Osteoblast (primary cell): ENCODE data around the gene PAIP2B. TPM values are rescaled to one million over a fixed set of nuclear protein-coding genes. Genes with fewer than 3 reads are reported as not detected.
A peak's percentile ranks its signal among the peaks of the same experiment; 100 is the strongest.

ENCODE experiments used
- DNase-seq: peaks from one replicate; pipeline ENCODE4 v3.0.0; 2011; ENCODE audit warnings: low spot score, mixed read lengths; ENCODE audit not compliant: insufficient read length; ENCODE audit errors: missing footprints
- H2AFZ ChIP-seq: 2 replicates; pipeline ENCODE4 v1.6.0; 2011; ENCODE audit warnings: mild to moderate bottlenecking, low read length
- H3K27ac ChIP-seq: 2 replicates; pipeline ENCODE4 v1.5.1; 2011; ENCODE audit warnings: mild to moderate bottlenecking, low read depth, low read length, moderate library complexity
- H3K27me3 ChIP-seq: 2 replicates; pipeline ENCODE4 v1.6.0; 2012; ENCODE audit warnings: mild to moderate bottlenecking, control low read depth, inconsistent platforms, low read length, moderate library complexity; ENCODE audit not compliant: insufficient read depth
- H3K36me3 ChIP-seq: 2 replicates; pipeline ENCODE4 v1.5.1; 2011; ENCODE audit warnings: mild to moderate bottlenecking, low read length, control low read depth, moderate library complexity; ENCODE audit not compliant: insufficient read depth
- H3K4me1 ChIP-seq: 2 replicates; pipeline ENCODE4 v1.5.1; 2011; ENCODE audit warnings: mild to moderate bottlenecking, low read length, control low read depth, moderate library complexity; ENCODE audit not compliant: insufficient read depth
- H3K4me2 ChIP-seq: 2 replicates; pipeline ENCODE4 v1.6.0; 2011; ENCODE audit warnings: mild to moderate bottlenecking, low read length; ENCODE audit not compliant: insufficient read depth
- H3K4me3 ChIP-seq: fragments of 200-600 bp; sonication (generic); 3 replicates; pipeline ENCODE4 v1.5.1; 2012; ENCODE audit warnings: mild to moderate bottlenecking, low read length, inconsistent platforms; ENCODE audit not compliant: insufficient read depth
- H3K79me2 ChIP-seq: 2 replicates; pipeline ENCODE4 v1.6.0; 2012; ENCODE audit warnings: mild to moderate bottlenecking, low read length, control low read depth, inconsistent platforms; ENCODE audit not compliant: insufficient read depth
- H3K9me3 ChIP-seq: 2 replicates; pipeline ENCODE4 v1.5.1; 2011; ENCODE audit warnings: low read depth, low read length, control low read depth
- H4K20me1 ChIP-seq: 2 replicates; pipeline ENCODE4 v1.6.0; 2012; ENCODE audit warnings: mild to moderate bottlenecking, low read length, control low read depth; ENCODE audit not compliant: insufficient read depth
- total RNA-seq: library from RNA; depleted of rRNA; stranded (reverse); fragments of >200 nt; gene quantifications from 2 replicates; pipeline ENCODE4 v1.2.3, GENCODE V29; 2012
- TF ChIP-seq, protein P1 (sequence below): IDR thresholded peaks from 2 replicates; pipeline ENCODE4 v1.5.1; 2011; ENCODE audit warnings: mild to moderate bottlenecking, low read depth, low read length, moderate library complexity; ENCODE audit errors: extremely low read depth

The PAIP2B gene
- total RNA-seq, 1 donor, result 0.36 TPM

GRCh38 chr2:71226096-71226964 lies 573 bp downstream of the PAIP2B start:
- TF ChIP-seq, protein P1, sequence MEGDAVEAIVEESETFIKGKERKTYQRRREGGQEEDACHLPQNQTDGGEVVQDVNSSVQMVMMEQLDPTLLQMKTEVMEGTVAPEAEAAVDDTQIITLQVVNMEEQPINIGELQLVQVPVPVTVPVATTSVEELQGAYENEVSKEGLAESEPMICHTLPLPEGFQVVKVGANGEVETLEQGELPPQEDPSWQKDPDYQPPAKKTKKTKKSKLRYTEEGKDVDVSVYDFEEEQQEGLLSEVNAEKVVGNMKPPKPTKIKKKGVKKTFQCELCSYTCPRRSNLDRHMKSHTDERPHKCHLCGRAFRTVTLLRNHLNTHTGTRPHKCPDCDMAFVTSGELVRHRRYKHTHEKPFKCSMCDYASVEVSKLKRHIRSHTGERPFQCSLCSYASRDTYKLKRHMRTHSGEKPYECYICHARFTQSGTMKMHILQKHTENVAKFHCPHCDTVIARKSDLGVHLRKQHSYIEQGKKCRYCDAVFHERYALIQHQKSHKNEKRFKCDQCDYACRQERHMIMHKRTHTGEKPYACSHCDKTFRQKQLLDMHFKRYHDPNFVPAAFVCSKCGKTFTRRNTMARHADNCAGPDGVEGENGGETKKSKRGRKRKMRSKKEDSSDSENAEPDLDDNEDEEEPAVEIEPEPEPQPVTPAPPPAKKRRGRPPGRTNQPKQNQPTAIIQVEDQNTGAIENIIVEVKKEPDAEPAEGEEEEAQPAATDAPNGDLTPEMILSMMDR, result no peak
- H3K4me2 ChIP-seq, result peak overlapping the region; percentile 82
- no peak overlapping the region for H3K27ac ChIP-seq
- DNase-seq, result no peak
- peaks cover 17% of the 10 kb centered on the region for H3K27me3 ChIP-seq
- H3K36me3 ChIP-seq, result no peaks in the 10 kb centered on the region
- H3K9me3 ChIP-seq, result no peaks in the 10 kb centered on the region
- no peaks in the 10 kb centered on the region for H3K79me2 ChIP-seq
- peaks cover 10% of the 10 kb centered on the region for H3K4me1 ChIP-seq
- peak overlapping the region; percentile 96 for H2AFZ ChIP-seq
- H4K20me1 ChIP-seq, result no peaks in the 10 kb centered on the region
- peak overlapping the region; percentile 73 for H3K4me3 ChIP-seq

DNA sequence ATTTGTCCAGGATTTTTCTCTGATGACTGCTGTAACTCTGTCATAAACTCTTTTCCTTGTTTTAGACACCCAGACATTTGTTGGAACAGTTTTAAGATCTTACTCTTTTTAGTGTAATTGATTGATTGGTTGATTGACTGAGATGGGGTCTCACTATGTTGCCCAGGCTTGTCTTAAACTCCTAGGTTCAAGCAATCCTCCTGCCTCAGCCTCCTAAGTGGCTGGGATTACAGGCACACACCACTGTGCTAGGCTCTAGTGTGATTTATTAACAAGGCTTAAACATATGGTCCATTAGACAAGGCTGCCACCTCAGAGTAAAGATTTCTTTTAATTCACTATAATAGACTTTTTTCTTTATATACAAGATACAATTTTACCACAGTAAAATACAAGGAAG lies 2.0 kb downstream of the PAIP2B start:
- Histone ChIP-seq H3K79me2 (no peaks in the 10 kb centered on the region), H3K36me3 (no peaks in the 10 kb centered on the region), H3K9me3 (no peaks in the 10 kb centered on the region), H3K27ac (no peak overlapping the region), H2AFZ (no peak overlapping the region), H3K27me3 (peaks cover 17% of the 10 kb centered on the region), H4K20me1 (no peaks in the 10 kb centered on the region), H3K4me3 (no peak overlapping the region), H3K4me1 (peaks cover 10% of the 10 kb centered on the region), H3K4me2 (no peak overlapping the region)
- TF ChIP-seq, protein P1, result no peak
- no peak for DNase-seq

DNA sequence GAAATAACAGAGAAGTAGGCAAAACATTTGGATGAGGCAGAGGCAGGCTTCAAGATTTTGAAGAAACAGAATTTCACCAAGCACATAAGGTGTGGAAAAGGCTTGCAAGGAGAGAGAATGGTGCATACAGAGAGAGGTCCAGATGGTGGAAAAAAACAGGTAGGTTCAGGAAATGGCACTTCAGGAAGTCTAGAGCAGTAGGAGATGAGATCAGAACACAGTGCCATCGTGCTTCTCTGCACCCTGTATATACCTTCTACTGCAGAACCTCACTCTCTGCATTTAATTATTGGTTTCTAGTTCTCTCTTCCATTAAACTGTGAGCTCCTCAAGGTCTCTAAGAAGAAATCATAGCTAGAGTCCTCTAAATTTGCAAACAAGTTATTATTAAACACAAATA lies 2.4 kb downstream of the PAIP2B start:
- no peaks in the 10 kb centered on the region for H3K36me3 ChIP-seq
- no peaks in the 10 kb centered on the region for H4K20me1 ChIP-seq
- no peak overlapping the region for H3K27ac ChIP-seq
- H3K4me1 ChIP-seq, result peaks cover 10% of the 10 kb centered on the region
- DNase-seq, result no peak
- H3K79me2 ChIP-seq, result no peaks in the 10 kb centered on the region
- H3K9me3 ChIP-seq, result no peaks in the 10 kb centered on the region
- no peak overlapping the region for H3K4me3 ChIP-seq
- no peak overlapping the region for H3K4me2 ChIP-seq
- peaks cover 17% of the 10 kb centered on the region for H3K27me3 ChIP-seq
- no peak overlapping the region for H2AFZ ChIP-seq
- TF ChIP-seq, protein P1, result no peak

DNA sequence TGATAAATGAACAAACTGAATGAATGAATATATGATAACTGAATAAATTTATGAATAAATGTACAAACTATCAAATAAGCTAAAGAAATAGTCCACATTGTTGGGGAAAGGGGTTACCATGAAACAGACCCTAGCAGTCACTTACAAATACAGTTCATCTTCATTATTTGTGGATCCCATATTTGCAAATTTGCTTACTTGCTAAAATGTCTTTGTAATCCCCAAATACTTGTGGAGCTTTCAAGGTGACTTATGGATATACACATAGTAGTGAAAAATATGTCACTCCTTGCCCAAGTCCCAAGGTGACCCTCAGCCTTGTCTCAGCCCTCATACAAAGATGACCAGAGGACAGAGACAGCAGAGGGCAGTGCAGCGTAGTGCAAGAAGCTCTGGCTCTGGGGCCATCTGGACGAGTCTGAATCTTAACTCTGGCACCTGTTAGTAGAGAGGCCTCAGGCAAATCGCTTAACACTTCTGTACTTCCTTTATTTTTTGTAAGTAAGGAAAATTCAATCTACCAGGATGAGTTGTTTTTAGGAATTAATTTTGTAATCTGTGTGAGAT lies 3.1 kb downstream of the PAIP2B start:
- no peak overlapping the region for H2AFZ ChIP-seq
- TF ChIP-seq, protein P1, result peak; percentile 60
- H3K27me3 ChIP-seq, result peaks cover 17% of the 10 kb centered on the region
- H3K4me3 ChIP-seq, result no peak overlapping the region
- H3K27ac ChIP-seq, result no peak overlapping the region
- H3K79me2 ChIP-seq, result no peaks in the 10 kb centered on the region
- peaks cover 10% of the 10 kb centered on the region for H3K4me1 ChIP-seq
- no peak overlapping the region for H3K4me2 ChIP-seq
- no peak for DNase-seq
- H4K20me1 ChIP-seq, result no peaks in the 10 kb centered on the region
- H3K9me3 ChIP-seq, result no peaks in the 10 kb centered on the region
- no peaks in the 10 kb centered on the region for H3K36me3 ChIP-seq
